ENCODE measurements around the gene VASH1. TPM values are rescaled to one million over a fixed set of nuclear protein-coding genes. Genes with fewer than 3 reads are reported as not detected.

The VASH1 gene
- total and polyA plus RNA-seq, 2 donors (not counting 3 experiments of a cell fraction or from before 2014, with no cell fraction given), result 39.8 to 168 TPM

DNA sequence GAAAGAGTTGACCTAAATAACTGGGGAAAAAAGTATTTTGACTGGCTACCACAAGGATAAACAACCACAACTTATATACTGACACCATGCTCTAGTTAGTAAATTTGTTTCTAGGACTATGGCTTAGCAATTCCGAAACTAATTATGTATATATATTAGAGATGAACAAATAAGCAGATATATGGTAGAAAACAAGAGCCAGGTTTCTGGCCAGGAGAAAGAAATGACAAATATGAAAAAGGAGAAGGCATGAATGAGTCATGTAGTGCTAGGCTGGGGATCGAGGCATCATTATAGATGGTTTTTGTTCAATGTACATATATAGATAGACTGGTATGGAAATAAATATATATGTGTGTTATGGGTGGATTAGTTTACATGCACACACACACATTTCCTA is 59.4 kb downstream of the VASH1 start:
- FAIRE-seq (no peak), DNase-seq (ENCODE audit: low read depth, low spot score) (no peak)
- POLR2A ChIA-PET, result no interaction called here
- intact Hi-C loops (cut with micrococcal nuclease), result no loop called here
- Histone ChIP-seq H3K9ac (replicated peaks; ENCODE audit: extremely low read depth, insufficient read depth, low read length) (no peak overlapping the region), H3K27me3 (ENCODE audit: control insufficient read depth in 2 of 2, insufficient read depth in 2 of 2, low read length in 2 of 2) (peaks cover 10 to 20% of the 10 kb centered on the region in 2 experiments), H3K4me2 (ENCODE audit: insufficient read depth, low read length) (no peak overlapping the region), H3K27ac (ENCODE audit: insufficient read depth, low read depth, low read length) (no peak overlapping the region), H3K4me3 (replicated peaks in 1 of 3; ENCODE audit: insufficient read depth in 1 of 3, low read depth in 1 of 3, low read length in 3 of 3) (no peak overlapping the region), H3K4me1 (ENCODE audit: control insufficient read depth, extremely low read depth, insufficient read depth, low read length) (no peaks in the 10 kb centered on the region), H3K36me3 (ENCODE audit: control insufficient read depth in 2 of 2, extremely low read depth in 1 of 2, insufficient read depth in 2 of 2, low read length in 2 of 2) (no peaks in the 10 kb centered on the region), H3K9me3 (replicated peaks; ENCODE audit: control insufficient read depth, insufficient read depth, low read length) (no peaks in the 10 kb centered on the region), H2AFZ (ENCODE audit: low read depth, low read length) (no peak overlapping the region), H3K79me2 (ENCODE audit: control insufficient read depth, insufficient read depth, low read length) (no peaks in the 10 kb centered on the region), H4K20me1 (replicated peaks; ENCODE audit: control insufficient read depth, extremely low read depth, insufficient read depth, low read length) (no peaks in the 10 kb centered on the region), H3K9me1 (replicated peaks; ENCODE audit: control insufficient read depth, extremely low read depth, insufficient read depth, low read length) (no peaks in the 10 kb centered on the region)
- no TSS peak for BruUV-seq (replicated peaks)
- dilution Hi-C loops (cut with MboI; ENCODE audit: extremely low pct_ligation_motif_present, low sequenced_read_pairs), result no loop called here
- TF ChIP-seq POLR2A (IDR thresholded peaks at IDR 0.05; ENCODE audit: low read depth, low read length) (no peak), FOS (IDR thresholded peaks at IDR 0.05; ENCODE audit: borderline replicate concordance, insufficient read depth, low read length) (no peak), GATA2 (IDR thresholded peaks at IDR 0.05; ENCODE audit: insufficient read depth, insufficient read length, low read depth, low read length) (no peak), JUN (IDR thresholded peaks at IDR 0.05; ENCODE audit: borderline replicate concordance, insufficient read depth, insufficient read length, low read depth) (no peak), MYC (IDR thresholded peaks at IDR 0.05; ENCODE audit: low read depth, low read length) (no peak), EZH2 (IDR thresholded peaks at IDR 0.05; ENCODE audit: borderline replicate concordance, low read depth, low read length, severe bottlenecking) (no peak), POLR2AphosphoS5 (IDR thresholded peaks at IDR 0.05; ENCODE audit: insufficient read depth, low read depth, low read length) (no peak)
- TF ChIP-seq, protein P1, sequence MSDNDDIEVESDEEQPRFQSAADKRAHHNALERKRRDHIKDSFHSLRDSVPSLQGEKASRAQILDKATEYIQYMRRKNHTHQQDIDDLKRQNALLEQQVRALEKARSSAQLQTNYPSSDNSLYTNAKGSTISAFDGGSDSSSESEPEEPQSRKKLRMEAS (IDR thresholded peaks at IDR 0.05; ENCODE audit: insufficient read depth, insufficient read length), result no peak
- TF ChIP-seq, protein P2, sequence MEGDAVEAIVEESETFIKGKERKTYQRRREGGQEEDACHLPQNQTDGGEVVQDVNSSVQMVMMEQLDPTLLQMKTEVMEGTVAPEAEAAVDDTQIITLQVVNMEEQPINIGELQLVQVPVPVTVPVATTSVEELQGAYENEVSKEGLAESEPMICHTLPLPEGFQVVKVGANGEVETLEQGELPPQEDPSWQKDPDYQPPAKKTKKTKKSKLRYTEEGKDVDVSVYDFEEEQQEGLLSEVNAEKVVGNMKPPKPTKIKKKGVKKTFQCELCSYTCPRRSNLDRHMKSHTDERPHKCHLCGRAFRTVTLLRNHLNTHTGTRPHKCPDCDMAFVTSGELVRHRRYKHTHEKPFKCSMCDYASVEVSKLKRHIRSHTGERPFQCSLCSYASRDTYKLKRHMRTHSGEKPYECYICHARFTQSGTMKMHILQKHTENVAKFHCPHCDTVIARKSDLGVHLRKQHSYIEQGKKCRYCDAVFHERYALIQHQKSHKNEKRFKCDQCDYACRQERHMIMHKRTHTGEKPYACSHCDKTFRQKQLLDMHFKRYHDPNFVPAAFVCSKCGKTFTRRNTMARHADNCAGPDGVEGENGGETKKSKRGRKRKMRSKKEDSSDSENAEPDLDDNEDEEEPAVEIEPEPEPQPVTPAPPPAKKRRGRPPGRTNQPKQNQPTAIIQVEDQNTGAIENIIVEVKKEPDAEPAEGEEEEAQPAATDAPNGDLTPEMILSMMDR (IDR thresholded peaks at IDR 0.05; ENCODE audit: extremely low read depth in 1 of 2, insufficient read depth in 1 of 2, low read depth in 1 of 2, low read length in 2 of 2), result no peak
- CTCF ChIA-PET, result interaction anchor here (0.6 to 0.7 kb wide), 2 partner anchors 53 to 1778 kb away, joined by 4 to 5 read pairs; no protein-coding TSS in a partner anchor
